ENCODE measurements around the gene ASGR1. TPM values are rescaled to one million over a fixed set of nuclear protein-coding genes. Genes with fewer than 3 reads are reported as not detected.

ASGR1 gene
- total and polyA plus RNA-seq, 7 donors: 0.36 to 2.4 (median 1.7) TPM; not detected in 2

- DNase-seq: peak; percentile 62
Measured at GRCh38 chr17:7177954-7178477, 1.2 kb downstream of the ASGR1 start.

GRCh38 chr17:7177191-7177953, 1.8 kb downstream of the ASGR1 start:
- no peak for TF ChIP-seq EP300 (IDR thresholded peaks at IDR 0.05)
- TF ChIP-seq CTCF (IDR thresholded peaks at IDR 0.05): peak; percentile 63 to 93 (median 68)
- intact Hi-C loops (cut with DNase I): loop anchor here (2.0 kb wide), 1 partner anchor 125 kb away; no protein-coding TSS in a partner anchor
- WGBS, 2 donors: 3 to 4% methylated on average over 31 of the region's 31 CpGs
- Histone ChIP-seq H3K9me3 (no peaks in the 10 kb centered on the region), H3K27me3 (peaks cover 0 to 50% (median 26%) of the 10 kb centered on the region in 3 donors), H3K4me1 (peaks cover 0 to 18% (median 16%) of the 10 kb centered on the region in 4 donors), H3K4me3 (peak overlapping the region; percentile 8 to 41 (median 24)), H3K27ac (no peak overlapping the region), H3K36me3 (no peaks in the 10 kb centered on the region)
- peak; percentile 82 for DNase-seq

More at GRCh38 chr17:7177954-7178477, 1.2 kb downstream of the ASGR1 start:
- 4 to 6% methylated on average over 18 of the region's 18 CpGs for WGBS, 2 donors
- peak overlapping the region in 3 of 4 donors; percentile 14 to 41 (median 34) for H3K4me3 ChIP-seq
- H3K27me3 ChIP-seq: peaks cover 0 to 50% (median 26%) of the 10 kb centered on the region in 3 donors
- H3K27ac ChIP-seq: no peak overlapping the region
- H3K36me3 ChIP-seq: no peaks in the 10 kb centered on the region
- intact Hi-C loops (cut with DNase I): loop anchor here (2.0 kb wide), 1 partner anchor 125 kb away; no protein-coding TSS in a partner anchor
- H3K4me1 ChIP-seq: peaks cover 0 to 18% (median 16%) of the 10 kb centered on the region in 4 donors
- TF ChIP-seq EP300 (IDR thresholded peaks at IDR 0.05) (no peak), CTCF (IDR thresholded peaks at IDR 0.05) (no peak), POLR2A (IDR thresholded peaks at IDR 0.05) (no peak), POLR2AphosphoS5 (IDR thresholded peaks at IDR 0.05) (no peak)
- H3K9me3 ChIP-seq: no peaks in the 10 kb centered on the region

- Histone ChIP-seq H3K36me3 (no peaks in the 10 kb centered on the region), H3K4me3 (peak overlapping the region in 3 of 4 donors; percentile 14 to 41 (median 34)), H3K27ac (no peak overlapping the region), H3K4me1 (peaks cover 0 to 18% (median 16%) of the 10 kb centered on the region in 4 donors), H3K9me3 (no peaks in the 10 kb centered on the region), H3K27me3 (peaks cover 0 to 50% (median 26%) of the 10 kb centered on the region in 3 donors)
- whole genome bisulfite sequencing, 2 donors: 5 to 24% methylated on average over 17 of the region's 17 CpGs
- TF ChIP-seq EP300 (IDR thresholded peaks at IDR 0.05) (no peak), POLR2AphosphoS5 (IDR thresholded peaks at IDR 0.05) (no peak), POLR2A (IDR thresholded peaks at IDR 0.05) (no peak), CTCF (IDR thresholded peaks at IDR 0.05) (no peak)
- no peak for DNase-seq
- intact Hi-C loops (cut with DNase I): loop anchor here (2.0 kb wide), 1 partner anchor 124 kb away; no protein-coding TSS in a partner anchor
Measured at GRCh38 chr17:7176841-7177190, 2.4 kb downstream of the ASGR1 start.

- Histone ChIP-seq H3K27me3 (peaks cover 0 to 50% (median 26%) of the 10 kb centered on the region in 3 donors), H3K27ac (no peak overlapping the region), H3K4me1 (peaks cover 0 to 18% (median 16%) of the 10 kb centered on the region in 4 donors), H3K4me3 (no peak overlapping the region), H3K9me3 (no peaks in the 10 kb centered on the region), H3K36me3 (no peaks in the 10 kb centered on the region)
- intact Hi-C loops (cut with DNase I): loop anchor here (2.0 kb wide), 1 partner anchor 123 kb away; no protein-coding TSS in a partner anchor
- TF ChIP-seq POLR2A (IDR thresholded peaks at IDR 0.05) (no peak), POLR2AphosphoS5 (IDR thresholded peaks at IDR 0.05) (no peak), EP300 (IDR thresholded peaks at IDR 0.05) (no peak), CTCF (IDR thresholded peaks at IDR 0.05) (no peak)
- DNase-seq: no peak
- 85 to 88% methylated on average over 1 of the region's 1 CpG for WGBS, 2 donors
Measured at GRCh38 chr17:7176107-7176840, 2.9 kb downstream of the ASGR1 start.
